Gastroesophageal sphincter (tissue), 3 donors: ENCODE measurements around the gene CDKN2AIPNL.

Source experiments
- POLR2AphosphoS5 ChIP-seq: sonication (generic); formaldehyde crosslinking; IDR thresholded peaks from one replicate; pipeline ENCODE4 v1.6.1; 2017; ENCODE audit warnings: antibody characterized with exemption
- TF ChIP-seq, protein P1 (sequence below), 4 experiments: fragments of 200-600 bp in 2 of 4; fragments of 450-650 bp in 2 of 4; sonication (generic) in 1 of 4; IDR thresholded peaks; one replicate each; pipeline ENCODE4 v1.5.1; 2017 to 2019; ENCODE audit warnings: antibody characterized with exemption in 4 of 4, mild to moderate bottlenecking in 2 of 4, moderate library complexity in 2 of 4

DNA sequence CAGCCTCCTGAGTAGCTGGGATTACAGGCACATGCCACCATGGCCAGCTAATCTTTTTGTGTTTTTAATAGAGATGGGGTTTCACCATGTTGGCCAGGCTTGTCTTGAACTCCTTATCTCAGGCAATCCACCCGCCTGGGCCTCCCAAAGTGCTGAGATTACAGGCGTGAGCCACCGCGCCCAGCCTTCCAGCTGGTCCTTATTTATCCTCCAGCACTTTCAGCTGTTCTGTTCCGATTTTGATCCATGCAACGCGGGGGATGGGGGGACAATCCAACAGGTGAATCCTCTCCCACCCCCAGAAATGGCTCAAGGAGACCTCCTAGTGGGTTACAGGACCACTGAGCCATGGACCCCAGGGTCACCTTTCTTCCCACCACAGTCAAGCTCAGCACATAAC lies 14.7 kb upstream of the CDKN2AIPNL start:
- TF ChIP-seq, protein P1, sequence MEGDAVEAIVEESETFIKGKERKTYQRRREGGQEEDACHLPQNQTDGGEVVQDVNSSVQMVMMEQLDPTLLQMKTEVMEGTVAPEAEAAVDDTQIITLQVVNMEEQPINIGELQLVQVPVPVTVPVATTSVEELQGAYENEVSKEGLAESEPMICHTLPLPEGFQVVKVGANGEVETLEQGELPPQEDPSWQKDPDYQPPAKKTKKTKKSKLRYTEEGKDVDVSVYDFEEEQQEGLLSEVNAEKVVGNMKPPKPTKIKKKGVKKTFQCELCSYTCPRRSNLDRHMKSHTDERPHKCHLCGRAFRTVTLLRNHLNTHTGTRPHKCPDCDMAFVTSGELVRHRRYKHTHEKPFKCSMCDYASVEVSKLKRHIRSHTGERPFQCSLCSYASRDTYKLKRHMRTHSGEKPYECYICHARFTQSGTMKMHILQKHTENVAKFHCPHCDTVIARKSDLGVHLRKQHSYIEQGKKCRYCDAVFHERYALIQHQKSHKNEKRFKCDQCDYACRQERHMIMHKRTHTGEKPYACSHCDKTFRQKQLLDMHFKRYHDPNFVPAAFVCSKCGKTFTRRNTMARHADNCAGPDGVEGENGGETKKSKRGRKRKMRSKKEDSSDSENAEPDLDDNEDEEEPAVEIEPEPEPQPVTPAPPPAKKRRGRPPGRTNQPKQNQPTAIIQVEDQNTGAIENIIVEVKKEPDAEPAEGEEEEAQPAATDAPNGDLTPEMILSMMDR (IDR thresholded peaks at IDR 0.05) = no peak
- no peak for TF ChIP-seq POLR2AphosphoS5
